ENCODE results near the gene CATSPER3.

- no peak for TF ChIP-seq CTCF (IDR thresholded peaks at IDR 0.05 in 4 of 5, conservative IDR thresholded peaks at IDR 0.05 in 1 of 5)
- no peak for TF ChIP-seq POLR2A (IDR thresholded peaks at IDR 0.05)
Measured at GRCh38 chr5:135012033-135012588, 44.4 kb downstream of the CATSPER3 start.

All from gastrocnemius medialis (tissue), 4 donors.